ENCODE results near the gene RAB15.

The RAB15 gene

DNA sequence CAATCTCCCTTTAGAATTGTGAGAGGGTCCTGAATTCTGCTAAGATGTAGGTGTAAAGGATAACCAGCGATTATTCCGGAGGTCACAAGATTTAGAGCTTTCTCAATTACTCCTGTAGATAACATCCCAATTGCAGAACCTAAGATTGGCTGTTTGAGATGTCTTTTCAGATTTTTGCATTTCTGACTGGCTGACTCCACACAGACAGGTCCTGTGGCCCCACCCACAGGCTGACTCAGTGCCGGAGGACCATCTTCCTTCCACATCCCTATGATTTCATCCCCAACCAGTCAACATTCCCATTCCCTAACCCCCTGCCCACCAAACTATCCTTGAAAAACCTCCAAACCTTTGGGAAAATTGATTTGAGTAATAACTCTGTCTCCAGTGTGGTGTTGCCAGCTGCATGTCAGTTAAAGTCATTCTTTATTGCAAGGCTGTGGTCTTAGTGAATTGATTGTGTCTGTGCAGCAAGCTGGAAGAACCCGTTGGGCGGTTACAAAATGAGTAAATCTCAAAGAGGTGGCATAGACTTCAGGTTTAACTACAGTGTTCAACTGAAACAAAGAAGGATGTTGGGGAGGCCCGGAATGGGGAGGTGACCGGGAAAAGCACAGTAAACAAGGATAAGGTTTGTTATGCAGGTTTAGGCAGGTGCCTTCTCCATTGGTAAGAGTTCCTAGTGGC, 25.1 kb upstream of the RAB15 start:
- Histone ChIP-seq H3K4me3 (ENCODE audit: low read depth, low read length) (no peak overlapping the region), H3K36me3 (ENCODE audit: control insufficient read depth in 2 of 2, insufficient read depth in 1 of 2, low read length in 2 of 2) (no peaks in the 10 kb centered on the region; a peak in 1 of 3 replicates), H3K4me1 (ENCODE audit: control insufficient read depth, insufficient read depth, low read length) (no peaks in the 10 kb centered on the region), H3K27ac (ENCODE audit: extremely low read depth, low read depth, low read length) (no peak overlapping the region), H3K9me3 (ENCODE audit: control insufficient read depth, insufficient read depth, low read depth, low read length) (no peaks in the 10 kb centered on the region)
- POLR2A ChIA-PET: no interaction called here
- CTCF ChIA-PET: interaction anchor here (1.1 to 2.8 kb wide), 2 partner anchors 22 to 52 kb away, joined by 6 to 10 read pairs; no protein-coding TSS in a partner anchor
- no peak for TF ChIP-seq ZNF19 (tag by site-specific recombination; IDR thresholded peaks at IDR 0.05; ENCODE audit: low read depth)
- TF ChIP-seq SP2 (tag by site-specific recombination; IDR thresholded peaks at IDR 0.05): 0 out of 2 replicates have a peak, but pooled peaks have one; percentile 10
- no peak for TF ChIP-seq ZNF830 (tag by site-specific recombination; IDR thresholded peaks at IDR 0.05; ENCODE audit: low read depth)
- no peak for TF ChIP-seq GLIS1 (tag by site-specific recombination; IDR thresholded peaks at IDR 0.05)

DNA sequence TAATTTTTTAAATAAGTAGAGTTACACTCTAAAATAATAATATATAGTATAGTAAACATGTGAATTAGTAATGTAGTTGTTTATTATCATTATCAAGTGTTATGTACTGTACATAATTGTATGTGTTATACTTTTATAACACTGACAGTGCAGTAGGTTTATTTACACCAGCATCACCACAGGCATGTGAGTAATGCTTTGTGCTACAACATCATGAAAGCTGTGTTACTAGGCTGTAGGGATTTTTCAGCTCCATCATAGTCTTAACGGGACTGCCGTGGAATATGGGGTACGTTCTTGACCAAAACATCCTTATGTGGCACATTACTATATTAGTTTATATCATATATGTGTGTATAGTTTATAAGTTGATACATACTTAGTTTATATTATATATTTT, 23.2 kb upstream of the RAB15 start:
- Histone ChIP-seq H3K4me3 (ENCODE audit: low read depth, low read length) (no peak overlapping the region), H3K4me1 (ENCODE audit: control insufficient read depth, insufficient read depth, low read length) (no peaks in the 10 kb centered on the region), H3K36me3 (ENCODE audit: control insufficient read depth in 2 of 2, insufficient read depth in 1 of 2, low read length in 2 of 2) (no peaks in the 10 kb centered on the region; a peak in 1 of 3 replicates), H3K27ac (ENCODE audit: extremely low read depth, low read depth, low read length) (no peak overlapping the region), H3K9me3 (ENCODE audit: control insufficient read depth, insufficient read depth, low read depth, low read length) (no peaks in the 10 kb centered on the region)
- POLR2A ChIA-PET: no interaction called here
- CTCF ChIA-PET: interaction anchor here (0.5 to 3.1 kb wide), 5 partner anchors 9 to 143 kb away, joined by 3 to 17 read pairs (median 4); partner anchors contain the start of gene FNTB
- TF ChIP-seq ZFP3 (tag by site-specific recombination; IDR thresholded peaks at IDR 0.05; ENCODE audit: low read depth) (no peak), ZNF311 (tag by site-specific recombination; IDR thresholded peaks at IDR 0.05; ENCODE audit: borderline replicate concordance) (no peak), ZNF776 (tag by site-specific recombination; IDR thresholded peaks at IDR 0.05; ENCODE audit: borderline replicate concordance) (no peak), KLF16 (tag by site-specific recombination; IDR thresholded peaks at IDR 0.05) (no peak), ZNF324 (tag by site-specific recombination; IDR thresholded peaks at IDR 0.05) (no peak), ZNF2 (tag by site-specific recombination; IDR thresholded peaks at IDR 0.05) (no peak), ZNF24 (tag by site-specific recombination; IDR thresholded peaks at IDR 0.05) (no peak), ZFHX2 (tag by site-specific recombination; conservative IDR thresholded peaks at IDR 0.05) (no peak), ZNF555 (tag by site-specific recombination; conservative IDR thresholded peaks at IDR 0.05) (no peak), ZNF621 (tag by site-specific recombination; IDR thresholded peaks at IDR 0.05) (no peak), ZNF747 (tag by site-specific recombination; IDR thresholded peaks at IDR 0.05) (no peak), FEZF1 (tag by site-specific recombination; IDR thresholded peaks at IDR 0.05) (no peak), ZNF239 (tag by site-specific recombination; IDR thresholded peaks at IDR 0.05) (no peak)
- TF ChIP-seq, protein P1, sequence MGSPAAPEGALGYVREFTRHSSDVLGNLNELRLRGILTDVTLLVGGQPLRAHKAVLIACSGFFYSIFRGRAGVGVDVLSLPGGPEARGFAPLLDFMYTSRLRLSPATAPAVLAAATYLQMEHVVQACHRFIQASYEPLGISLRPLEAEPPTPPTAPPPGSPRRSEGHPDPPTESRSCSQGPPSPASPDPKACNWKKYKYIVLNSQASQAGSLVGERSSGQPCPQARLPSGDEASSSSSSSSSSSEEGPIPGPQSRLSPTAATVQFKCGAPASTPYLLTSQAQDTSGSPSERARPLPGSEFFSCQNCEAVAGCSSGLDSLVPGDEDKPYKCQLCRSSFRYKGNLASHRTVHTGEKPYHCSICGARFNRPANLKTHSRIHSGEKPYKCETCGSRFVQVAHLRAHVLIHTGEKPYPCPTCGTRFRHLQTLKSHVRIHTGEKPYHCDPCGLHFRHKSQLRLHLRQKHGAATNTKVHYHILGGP (tag by site-specific recombination; IDR thresholded peaks at IDR 0.05): no peak
- TF ChIP-seq, protein P2, sequence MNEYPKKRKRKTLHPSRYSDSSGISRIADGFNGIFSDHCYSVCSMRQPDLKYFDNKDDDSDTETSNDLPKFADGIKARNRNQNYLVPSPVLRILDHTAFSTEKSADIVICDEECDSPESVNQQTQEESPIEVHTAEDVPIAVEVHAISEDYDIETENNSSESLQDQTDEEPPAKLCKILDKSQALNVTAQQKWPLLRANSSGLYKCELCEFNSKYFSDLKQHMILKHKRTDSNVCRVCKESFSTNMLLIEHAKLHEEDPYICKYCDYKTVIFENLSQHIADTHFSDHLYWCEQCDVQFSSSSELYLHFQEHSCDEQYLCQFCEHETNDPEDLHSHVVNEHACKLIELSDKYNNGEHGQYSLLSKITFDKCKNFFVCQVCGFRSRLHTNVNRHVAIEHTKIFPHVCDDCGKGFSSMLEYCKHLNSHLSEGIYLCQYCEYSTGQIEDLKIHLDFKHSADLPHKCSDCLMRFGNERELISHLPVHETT (tag by site-specific recombination; IDR thresholded peaks at IDR 0.05): no peak
- TF ChIP-seq, protein P3, sequence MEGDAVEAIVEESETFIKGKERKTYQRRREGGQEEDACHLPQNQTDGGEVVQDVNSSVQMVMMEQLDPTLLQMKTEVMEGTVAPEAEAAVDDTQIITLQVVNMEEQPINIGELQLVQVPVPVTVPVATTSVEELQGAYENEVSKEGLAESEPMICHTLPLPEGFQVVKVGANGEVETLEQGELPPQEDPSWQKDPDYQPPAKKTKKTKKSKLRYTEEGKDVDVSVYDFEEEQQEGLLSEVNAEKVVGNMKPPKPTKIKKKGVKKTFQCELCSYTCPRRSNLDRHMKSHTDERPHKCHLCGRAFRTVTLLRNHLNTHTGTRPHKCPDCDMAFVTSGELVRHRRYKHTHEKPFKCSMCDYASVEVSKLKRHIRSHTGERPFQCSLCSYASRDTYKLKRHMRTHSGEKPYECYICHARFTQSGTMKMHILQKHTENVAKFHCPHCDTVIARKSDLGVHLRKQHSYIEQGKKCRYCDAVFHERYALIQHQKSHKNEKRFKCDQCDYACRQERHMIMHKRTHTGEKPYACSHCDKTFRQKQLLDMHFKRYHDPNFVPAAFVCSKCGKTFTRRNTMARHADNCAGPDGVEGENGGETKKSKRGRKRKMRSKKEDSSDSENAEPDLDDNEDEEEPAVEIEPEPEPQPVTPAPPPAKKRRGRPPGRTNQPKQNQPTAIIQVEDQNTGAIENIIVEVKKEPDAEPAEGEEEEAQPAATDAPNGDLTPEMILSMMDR (tag by site-specific recombination; IDR thresholded peaks at IDR 0.05): no peak
- TF ChIP-seq, protein P4, sequence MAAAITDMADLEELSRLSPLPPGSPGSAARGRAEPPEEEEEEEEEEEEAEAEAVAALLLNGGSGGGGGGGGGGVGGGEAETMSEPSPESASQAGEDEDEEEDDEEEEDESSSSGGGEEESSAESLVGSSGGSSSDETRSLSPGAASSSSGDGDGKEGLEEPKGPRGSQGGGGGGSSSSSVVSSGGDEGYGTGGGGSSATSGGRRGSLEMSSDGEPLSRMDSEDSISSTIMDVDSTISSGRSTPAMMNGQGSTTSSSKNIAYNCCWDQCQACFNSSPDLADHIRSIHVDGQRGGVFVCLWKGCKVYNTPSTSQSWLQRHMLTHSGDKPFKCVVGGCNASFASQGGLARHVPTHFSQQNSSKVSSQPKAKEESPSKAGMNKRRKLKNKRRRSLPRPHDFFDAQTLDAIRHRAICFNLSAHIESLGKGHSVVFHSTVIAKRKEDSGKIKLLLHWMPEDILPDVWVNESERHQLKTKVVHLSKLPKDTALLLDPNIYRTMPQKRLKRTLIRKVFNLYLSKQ (tag by site-specific recombination; IDR thresholded peaks at IDR 0.05; ENCODE audit: borderline replicate concordance): no peak
- TF ChIP-seq, protein P5, sequence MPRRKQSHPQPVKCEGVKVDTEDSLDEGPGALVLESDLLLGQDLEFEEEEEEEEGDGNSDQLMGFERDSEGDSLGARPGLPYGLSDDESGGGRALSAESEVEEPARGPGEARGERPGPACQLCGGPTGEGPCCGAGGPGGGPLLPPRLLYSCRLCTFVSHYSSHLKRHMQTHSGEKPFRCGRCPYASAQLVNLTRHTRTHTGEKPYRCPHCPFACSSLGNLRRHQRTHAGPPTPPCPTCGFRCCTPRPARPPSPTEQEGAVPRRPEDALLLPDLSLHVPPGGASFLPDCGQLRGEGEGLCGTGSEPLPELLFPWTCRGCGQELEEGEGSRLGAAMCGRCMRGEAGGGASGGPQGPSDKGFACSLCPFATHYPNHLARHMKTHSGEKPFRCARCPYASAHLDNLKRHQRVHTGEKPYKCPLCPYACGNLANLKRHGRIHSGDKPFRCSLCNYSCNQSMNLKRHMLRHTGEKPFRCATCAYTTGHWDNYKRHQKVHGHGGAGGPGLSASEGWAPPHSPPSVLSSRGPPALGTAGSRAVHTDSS (tag by site-specific recombination; IDR thresholded peaks at IDR 0.05): no peak
